ENCODE measurements around the gene POC1A.

- no peak for TF ChIP-seq CTCF (conservative IDR thresholded peaks at IDR 0.05; ENCODE audit: low read depth, low read length)
- no peak for TF ChIP-seq SMC3 (IDR thresholded peaks at IDR 0.05; ENCODE audit: low read depth, low read length)
- TF ChIP-seq ELK1 (IDR thresholded peaks at IDR 0.05; ENCODE audit: borderline replicate concordance, low read depth, low read length), result no peak
- TF ChIP-seq RCOR1 (IDR thresholded peaks at IDR 0.05; ENCODE audit: insufficient replicate concordance, low read length), result no peak
- TF ChIP-seq RFX5 (IDR thresholded peaks at IDR 0.05; ENCODE audit: low read depth, low read length), result no peak
- TF ChIP-seq POLR2A (IDR thresholded peaks at IDR 0.05; ENCODE audit: low read depth, low read length), result no peak
- TF ChIP-seq RAD21 (IDR thresholded peaks at IDR 0.05; ENCODE audit: low read length), result no peak
- TF ChIP-seq MXI1 (IDR thresholded peaks at IDR 0.05; ENCODE audit: borderline replicate concordance, low read depth, low read length), result no peak
- TF ChIP-seq CHD1 (IDR thresholded peaks at IDR 0.05; ENCODE audit: low read depth, low read length), result no peak
- TF ChIP-seq MAFK (IDR thresholded peaks at IDR 0.05; ENCODE audit: low read depth, low read length), result no peak
- no peak for TF ChIP-seq USF2 (IDR thresholded peaks at IDR 0.05; ENCODE audit: low read depth, low read length)
- TF ChIP-seq CEBPB (IDR thresholded peaks at IDR 0.05; ENCODE audit: low read depth, low read length), result no peak
Measured at GRCh38 chr3:52049503-52049902, 104.7 kb downstream of the POC1A start.

All from IMR-90 (cell line).